AG08396 (cell line): ENCODE measurements around the gene OR56A5.

Source experiments
- DNase-seq: peaks from one replicate; pipeline ENCODE4 v3.0.0; 2012; ENCODE audit warnings: low spot score, mixed read lengths

The OR56A5 gene

DNA sequence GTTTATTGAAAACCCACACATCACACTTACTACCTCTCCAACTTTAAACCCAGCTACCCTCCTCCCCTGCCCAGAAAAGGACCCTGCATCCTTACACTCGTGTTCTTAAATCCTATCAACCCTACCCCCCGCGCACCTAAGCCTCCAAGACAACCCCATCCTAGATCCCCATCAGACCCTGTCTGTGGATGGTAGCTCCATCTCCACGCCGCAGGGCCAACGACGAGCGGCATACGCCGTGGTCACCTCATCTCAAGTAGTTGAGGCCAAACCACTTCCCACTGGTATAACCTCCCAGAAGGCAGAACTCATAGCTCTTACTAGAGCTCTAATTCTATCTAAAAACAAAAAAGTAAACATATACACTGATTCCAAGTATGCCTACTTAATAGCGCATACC lies 35.6 kb downstream of the OR56A5 start:
- DNase-seq, result no peak

GRCh38 chr11:5931061-5931460 lies 37.2 kb downstream of the OR56A5 start:
- no peak for DNase-seq

- DNase-seq, result no peak
Measured at GRCh38 chr11:5930614-5931013, 37.7 kb downstream of the OR56A5 start.

- no peak for DNase-seq
Measured at GRCh38 chr11:5929571-5930368, 38.5 kb downstream of the OR56A5 start.

DNA sequence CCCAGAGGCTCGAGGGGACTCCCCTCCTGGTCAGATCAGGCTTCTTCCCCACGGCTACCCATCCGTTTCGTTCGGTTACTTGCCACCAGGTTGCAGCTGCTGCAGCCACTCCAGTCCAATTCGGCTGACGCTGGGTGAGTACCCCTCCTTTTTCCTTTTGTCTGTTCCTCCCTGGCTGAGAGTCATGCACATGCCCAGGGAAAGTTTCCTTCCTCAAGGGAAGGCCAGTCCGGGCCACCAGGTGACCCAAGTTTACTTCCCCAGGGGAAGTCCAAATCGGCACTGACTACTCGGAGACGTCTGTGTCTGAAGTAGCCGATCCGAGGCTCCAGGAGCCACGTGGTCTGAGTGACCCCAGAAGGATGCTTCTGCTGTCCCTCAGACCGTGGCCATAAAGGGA lies 39.5 kb downstream of the OR56A5 start:
- DNase-seq, result no peak

GRCh38 chr11:5928271-5928670 lies 40.0 kb downstream of the OR56A5 start:
- no peak for DNase-seq

DNA sequence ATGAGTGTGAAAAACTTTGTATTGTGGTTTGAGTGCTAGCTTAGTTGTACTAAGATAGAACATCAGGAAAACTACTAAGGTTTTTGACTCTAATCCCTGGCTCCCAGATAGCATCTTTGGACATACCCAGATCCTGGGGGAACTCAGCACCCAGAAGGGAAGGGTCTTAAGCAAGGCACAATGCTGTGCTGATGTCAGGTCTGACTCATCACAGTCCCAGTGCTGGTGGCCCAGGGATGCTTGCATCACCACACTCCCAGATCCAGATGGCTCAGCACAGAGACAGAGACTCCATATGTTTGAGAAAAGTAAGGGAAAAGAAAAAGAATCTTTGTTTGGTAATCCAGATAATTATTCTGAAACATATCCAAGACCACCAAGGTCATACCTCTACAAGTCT lies 44.5 kb downstream of the OR56A5 start:
- DNase-seq, result no peak

- no peak for DNase-seq
Measured at GRCh38 chr11:5923427-5923776, 44.9 kb downstream of the OR56A5 start.

DNA sequence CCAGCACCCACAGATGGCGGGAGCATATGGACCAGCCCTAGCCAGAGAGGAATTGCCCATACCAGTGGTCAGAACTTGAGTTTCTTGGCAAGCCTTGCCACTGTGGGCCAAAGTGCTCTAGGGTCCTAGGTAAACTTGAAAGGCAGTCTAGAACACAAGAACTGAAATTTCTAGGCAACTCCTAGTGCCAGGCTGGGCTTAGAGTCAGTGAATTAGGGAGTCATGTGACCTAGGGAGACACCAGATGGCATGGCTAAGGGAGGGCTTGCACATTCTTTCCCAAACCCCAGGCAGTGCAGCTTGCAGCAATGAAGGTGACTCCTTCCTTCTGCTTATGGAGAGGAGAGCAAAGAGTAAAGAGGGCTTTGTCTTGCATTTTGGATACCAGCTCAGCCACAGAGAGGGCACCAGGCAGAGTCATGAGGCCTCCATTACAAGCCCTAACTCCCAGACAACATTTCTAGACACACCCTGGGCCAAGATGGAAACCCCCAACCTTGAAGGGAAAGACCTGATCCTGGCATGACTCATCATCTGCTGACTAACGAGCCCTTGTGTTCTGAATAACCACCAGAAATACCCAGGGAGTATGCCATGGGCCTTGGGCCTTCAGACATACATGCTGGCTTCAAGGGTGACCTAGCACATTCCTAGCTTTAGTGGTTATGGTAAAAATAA lies 45.4 kb downstream of the OR56A5 start:
- no peak for DNase-seq
